ENCODE results near the gene DLST. TPM values are rescaled to one million over a fixed set of nuclear protein-coding genes. Genes with fewer than 3 reads are reported as not detected.

The DLST gene
- 91.1 to 99.9 TPM (median 96.7 TPM) in 5 replicates for total RNA-seq (2022; extraction: Qiagen RNA extraction; ENCODE audit: low read depth)

DNA sequence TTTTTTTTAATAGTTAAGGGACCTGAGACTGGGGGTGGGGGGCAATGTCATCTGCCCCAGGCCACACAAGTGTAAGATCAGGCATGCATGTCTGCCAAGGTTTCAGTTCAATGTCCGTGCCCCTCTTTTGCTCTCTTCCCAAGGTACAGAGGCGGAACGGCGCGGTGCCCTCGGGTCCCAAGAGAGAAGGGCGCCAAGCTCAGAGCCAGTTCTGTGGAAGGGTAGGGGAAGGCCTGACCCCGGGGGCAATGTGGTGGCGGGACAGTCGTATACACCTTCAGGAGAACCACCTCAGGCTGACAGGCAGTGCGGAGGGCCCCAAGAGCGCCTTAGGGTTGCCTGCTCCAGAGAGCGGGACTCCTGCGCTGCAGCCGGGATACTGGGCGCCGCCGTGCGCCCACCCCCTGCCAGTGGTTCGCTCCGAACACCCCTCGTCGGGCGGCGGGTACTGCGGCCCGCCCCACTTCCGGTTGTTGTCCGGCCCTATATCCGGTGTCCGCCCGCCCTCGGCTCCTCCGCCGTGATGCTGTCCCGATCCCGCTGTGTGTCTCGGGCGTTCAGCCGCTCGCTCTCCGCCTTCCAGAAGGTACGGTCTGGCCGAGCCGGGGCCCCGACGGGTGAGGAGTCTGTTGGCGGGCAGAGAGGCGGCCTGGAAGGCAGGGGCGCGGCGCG is at the start of gene DLST:
TSS of gene DLST (plus strand) at position 486 of the 672 bp plus-strand sequence. CDS start at position 524, 38 bp downstream.

DNA sequence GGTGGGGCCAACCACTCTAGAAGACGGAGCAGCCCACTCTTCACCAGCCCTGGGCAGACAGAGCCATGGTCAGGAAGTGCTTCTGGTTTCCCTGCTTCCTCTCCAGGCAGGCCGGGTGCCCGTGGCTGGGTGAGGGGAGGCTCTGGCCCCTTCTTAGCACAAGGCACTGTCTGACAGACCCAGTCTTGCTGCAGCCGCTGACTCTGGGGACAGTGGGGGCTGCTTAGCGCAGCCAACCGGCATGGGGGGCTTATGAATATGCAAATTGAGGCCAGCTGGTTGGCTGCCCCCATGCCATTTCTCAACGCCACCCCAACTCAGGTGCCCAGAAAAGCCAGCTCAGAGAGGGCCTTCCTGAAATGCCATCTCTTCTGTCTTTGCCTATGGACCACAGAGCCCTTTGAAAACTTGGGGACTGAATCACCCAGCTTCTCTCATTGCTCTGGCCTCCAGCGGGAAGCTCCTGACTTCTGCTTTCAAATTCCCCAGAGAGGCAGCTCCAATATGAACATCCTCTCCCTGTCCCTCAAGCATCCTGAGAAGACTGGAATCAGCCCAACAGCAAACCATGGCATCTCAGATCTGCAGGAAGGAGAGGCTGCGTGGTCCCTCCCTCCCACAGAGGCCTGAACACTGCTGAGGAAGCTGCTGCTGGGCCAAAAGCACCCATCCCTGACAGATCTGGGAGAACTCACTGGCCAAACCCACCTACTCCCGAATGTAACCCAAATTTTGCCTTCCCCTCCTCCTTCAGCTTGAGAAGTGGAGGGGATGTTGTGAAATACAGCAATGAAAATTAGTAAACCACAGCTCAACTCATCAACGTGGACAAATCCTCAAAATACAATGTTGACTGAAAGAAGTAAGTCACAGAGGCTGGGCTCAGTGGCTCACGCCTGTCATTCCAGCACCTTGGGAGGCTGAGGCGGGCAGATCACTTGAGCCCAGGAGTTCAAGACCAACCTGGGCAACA is 5.5 kb upstream of the DLST start, which contains the start of gene PROX2:
TSS of gene PROX2 (minus strand) at position 205 of the 973 bp plus-strand sequence. CDS start 12,311 bp downstream, outside the sequence.

DNA sequence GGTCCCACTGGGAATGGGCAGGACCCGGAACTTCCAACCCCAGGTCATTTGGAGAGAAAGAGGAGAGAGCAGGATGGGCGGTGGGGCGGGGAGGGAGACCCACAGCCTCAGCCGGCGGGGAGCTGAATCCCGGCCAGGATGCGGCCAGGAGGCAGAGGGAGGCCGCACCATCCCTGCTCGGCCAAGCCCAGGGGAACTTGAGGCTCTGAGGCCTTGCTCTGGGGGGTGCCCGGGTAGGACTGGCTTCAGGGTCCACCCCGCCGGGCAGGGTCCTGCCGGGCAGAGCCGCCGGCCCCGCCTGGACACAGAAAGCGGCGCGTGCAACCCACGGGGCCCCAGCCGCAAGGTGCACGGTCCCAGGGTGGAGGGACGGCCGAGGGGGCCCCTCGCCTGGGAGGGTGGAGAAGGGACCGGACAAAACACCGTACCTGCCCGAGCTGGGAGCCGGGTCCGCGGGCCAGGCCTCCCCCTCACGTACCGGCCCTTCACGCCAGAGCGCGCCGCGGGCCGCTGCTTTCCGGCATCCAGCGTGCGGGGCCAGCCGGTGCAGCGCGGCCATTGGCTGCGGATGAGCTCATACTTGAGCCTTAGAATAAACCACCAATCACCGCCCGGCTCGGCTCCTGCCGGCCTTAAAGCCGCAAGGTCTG is 41.2 kb downstream of the DLST start, which contains the start of gene RPS6KL1:
TSS of gene RPS6KL1 (minus strand) at position 509 of the 650 bp plus-strand sequence. CDS start 1,719 bp downstream, outside the sequence.

Other genes with a start within 250 kb of the DLST start
- 26.5 to 32.8 TPM (median 28.5 TPM) in 5 replicates for gene AREL1, start 168.8 kb upstream of the DLST start, total RNA-seq (2022; extraction: Qiagen RNA extraction; ENCODE audit: low read depth)
- 49.9 to 67.2 TPM (median 58.9 TPM) in 5 replicates for gene FCF1, start 168.8 kb upstream of the DLST start, total RNA-seq (2022; extraction: Qiagen RNA extraction; ENCODE audit: low read depth)
- gene YLPM1, start 118.6 kb upstream of the DLST start, total RNA-seq (2022; extraction: Qiagen RNA extraction; ENCODE audit: low read depth), result 41.6 to 44.2 TPM (median 43.4 TPM) in 5 replicates
- not detected in 5 replicates for gene PROX2, start 5.8 kb upstream of the DLST start, total RNA-seq (2022; extraction: Qiagen RNA extraction; ENCODE audit: low read depth)
- gene RPS6KL1, start 41.3 kb downstream of the DLST start, total RNA-seq (2022; extraction: Qiagen RNA extraction; ENCODE audit: low read depth), result 0.33 to 0.92 TPM (median 0.52 TPM) in 5 replicates
- 2.3 to 3.9 TPM (median 3.5 TPM) in 5 replicates for gene PGF, start 73.7 kb downstream of the DLST start, total RNA-seq (2022; extraction: Qiagen RNA extraction; ENCODE audit: low read depth)
- 77.5 to 83.7 TPM (median 78.2 TPM) in 5 replicates for gene EIF2B2, start 121.0 kb downstream of the DLST start, total RNA-seq (2022; extraction: Qiagen RNA extraction; ENCODE audit: low read depth)
- 15.2 to 20.4 TPM (median 18.3 TPM) in 5 replicates for gene MLH3, start 169.6 kb downstream of the DLST start, total RNA-seq (2022; extraction: Qiagen RNA extraction; ENCODE audit: low read depth)
- gene ACYP1, start 182.1 kb downstream of the DLST start, total RNA-seq (2022; extraction: Qiagen RNA extraction; ENCODE audit: low read depth), result 22.5 to 29.6 TPM (median 25.5 TPM) in 5 replicates
- 2.8 to 4.1 TPM (median 3.5 TPM) in 5 replicates for gene ZC2HC1C, start 187.7 kb downstream of the DLST start, total RNA-seq (2022; extraction: Qiagen RNA extraction; ENCODE audit: low read depth)
- gene NEK9, start 245.1 kb downstream of the DLST start, total RNA-seq (2022; extraction: Qiagen RNA extraction; ENCODE audit: low read depth), result 27.8 to 40.0 TPM (median 37.4 TPM) in 5 replicates

Measured in A549 treated with DMSO at 1 μM for 4 hours (cell line).